ENCODE results near the gene PDE9A. TPM values are rescaled to one million over a fixed set of nuclear protein-coding genes. Genes with fewer than 3 reads are reported as not detected.
"Not testable (repeated sequence)": the region's sequence is repeated elsewhere in the genome, so short reads cannot be mapped to it uniquely, and the experiment has no call there.

The PDE9A gene
- total RNA-seq, 4 donors from 2014 or later = 92.4 to 478 (median 444) TPM

GRCh38 chr21:42624095-42624790 lies 29.2 kb upstream of the PDE9A start:
- Histone ChIP-seq H3K27ac (no peak overlapping the region), H3K9me3 (no peaks in the 10 kb centered on the region), H3K4me3 (no peak overlapping the region), H3K27me3 (no peaks in the 10 kb centered on the region), H3K36me3 (no peaks in the 10 kb centered on the region), H3K4me1 (peaks cover 0 to 14% (median 0%) of the 10 kb centered on the region in 4 donors)
- TF ChIP-seq POLR2A (IDR thresholded peaks at IDR 0.05) (no peak), CTCF (IDR thresholded peaks at IDR 0.05) (no peak)
- peak in 1 of 3 donors; percentile 37 for DNase-seq

- DNase-seq = no peak
- TF ChIP-seq POLR2A (IDR thresholded peaks at IDR 0.05) (no peak), CTCF (IDR thresholded peaks at IDR 0.05) (no peak)
- Histone ChIP-seq H3K36me3 (no peaks in the 10 kb centered on the region), H3K4me3 (no peak overlapping the region), H3K9me3 (no peaks in the 10 kb centered on the region), H3K4me1 (peaks cover 0 to 14% (median 0%) of the 10 kb centered on the region in 4 donors), H3K27ac (no peak overlapping the region), H3K27me3 (no peaks in the 10 kb centered on the region)
Measured at GRCh38 chr21:42624936-42625335, 28.5 kb upstream of the PDE9A start.

- DNase-seq = peak in 1 of 3 donors; percentile 19
- H3K27ac ChIP-seq = no peak overlapping the region
- no peaks in the 10 kb centered on the region for H3K27me3 ChIP-seq
- no peaks in the 10 kb centered on the region for H3K36me3 ChIP-seq
- peaks cover 0 to 14% (median 0%) of the 10 kb centered on the region in 4 donors for H3K4me1 ChIP-seq
- no peak overlapping the region for H3K4me3 ChIP-seq
- H3K9me3 ChIP-seq = no peaks in the 10 kb centered on the region
- TF ChIP-seq POLR2A (IDR thresholded peaks at IDR 0.05) (no peak), CTCF (IDR thresholded peaks at IDR 0.05) (no peak)
Measured at GRCh38 chr21:42626171-42626570, 27.2 kb upstream of the PDE9A start.

- Histone ChIP-seq H3K27me3 (no peaks in the 10 kb centered on the region), H3K4me3 (no peak overlapping the region), H3K36me3 (no peaks in the 10 kb centered on the region), H3K4me1 (peaks cover 0 to 14% (median 0%) of the 10 kb centered on the region in 4 donors), H3K27ac (no peak overlapping the region), H3K9me3 (no peaks in the 10 kb centered on the region)
- peak in 1 of 3 donors; percentile 24 for DNase-seq
- TF ChIP-seq CTCF (IDR thresholded peaks at IDR 0.05) (no peak), POLR2A (IDR thresholded peaks at IDR 0.05) (no peak)
Measured at GRCh38 chr21:42627527-42628289, 25.7 kb upstream of the PDE9A start.

GRCh38 chr21:42628466-42629061 lies 24.9 kb upstream of the PDE9A start:
- not testable (repeated sequence) for H3K27me3 ChIP-seq, H3K4me3 ChIP-seq, H3K9me3 ChIP-seq, H3K36me3 ChIP-seq, H3K27ac ChIP-seq, DNase-seq
- H3K4me1 ChIP-seq = peaks cover 0 to 14% (median 0%) of the 10 kb centered on the region in 4 donors
